H1 (cell line): ENCODE data around the gene PSD2. TPM values are rescaled to one million over a fixed set of nuclear protein-coding genes. Genes with fewer than 3 reads are reported as not detected.

ENCODE experiments used
- CTCF ChIA-PET: fragments of 300-600 bp; sonication (Branson Sonifier 250); formaldehyde crosslinking; loops from one replicate; lab custom pipeline; 2021; ENCODE audit not compliant: partially characterized antibody; lab: Charles Lee
- POLR2A ChIA-PET: fragments of 300-600 bp; sonication (Branson Sonifier 250); formaldehyde crosslinking; loops from one replicate; lab custom pipeline; 2021; ENCODE audit warnings: inconsistent platforms; ENCODE audit not compliant: partially characterized antibody; lab: Charles Lee
- DNase-seq, 2 experiments: peaks; one replicate each; pipeline versions ENCODE4 v3.0.0 to v3.0.0-alpha.2; 2010 to 2022; ENCODE audit warnings: low spot score in 2 of 2, low read depth in 1 of 2, mixed read lengths in 1 of 2
- FAIRE-seq: peaks from 2 replicates; lab custom pipeline; 2011; peaks lifted over from hg19 to GRCh38; lab: Jason Lieb, UNC
- H2AFZ ChIP-seq: 2 replicates; pipeline ENCODE4 v1.8.1; 2012; ENCODE audit warnings: low read length, inconsistent platforms
- H2AK5ac ChIP-seq: 2 replicates; pipeline ENCODE4 v1.6.1; 2013; ENCODE audit warnings: low read depth, low read length
- H2BK120ac ChIP-seq: replicated peaks from 2 replicates; pipeline ENCODE3; 2013; ENCODE audit warnings: low read depth, low read length, inconsistent platforms
- H2BK12ac ChIP-seq: 2 replicates; pipeline ENCODE4 v1.6.1; 2013; ENCODE audit warnings: low read depth, low read length
- H2BK15ac ChIP-seq: 2 replicates; pipeline ENCODE4 v1.6.1; 2013; ENCODE audit warnings: low read length
- H2BK20ac ChIP-seq: 2 replicates; pipeline ENCODE4 v1.6.1; 2013; ENCODE audit warnings: low read length
- H2BK5ac ChIP-seq: 2 replicates; pipeline ENCODE4 v1.6.1; 2013; ENCODE audit warnings: low read depth, low read length
- H3K14ac ChIP-seq: 2 replicates; pipeline ENCODE4 v1.6.1; 2013; ENCODE audit warnings: inconsistent platforms; ENCODE audit not compliant: insufficient read length
- H3K18ac ChIP-seq: 2 replicates; pipeline ENCODE4 v1.6.1; 2013; ENCODE audit warnings: low read length; ENCODE audit errors: extremely low read depth
- H3K23ac ChIP-seq: 2 replicates; pipeline ENCODE4 v1.6.1; 2013; ENCODE audit warnings: inconsistent platforms; ENCODE audit not compliant: insufficient read length
- H3K23me2 ChIP-seq: 2 replicates; pipeline ENCODE4 v1.6.1; 2013; ENCODE audit warnings: low read depth, low read length
- H3K27ac ChIP-seq: 2 replicates; pipeline ENCODE4 v1.6.1; 2011; ENCODE audit warnings: low read depth, low read length, inconsistent platforms
- H3K27me3 ChIP-seq, 4 experiments: replicated peaks in 1 of 4; 1 replicate in 1 of 4; 2 replicates in 3 of 4; pipeline versions ENCODE4 v1.6.1 to v1.8.1; 2011 to 2013; ENCODE audit warnings: low read length in 3 of 4, mild to moderate bottlenecking in 3 of 4, inconsistent platforms in 2 of 4, mixed read lengths in 2 of 4, moderate library complexity in 1 of 4; ENCODE audit not compliant: control insufficient read depth in 3 of 4, insufficient read depth in 3 of 4; ENCODE audit errors: extremely low read depth in 1 of 4
- H3K36me3 ChIP-seq, 4 experiments: 2 replicates each; pipeline versions ENCODE4 v1.6.1 to v1.8.1; 2011 to 2013; ENCODE audit warnings: mild to moderate bottlenecking in 4 of 4, low read length in 3 of 4, moderate library complexity in 2 of 4, control low read depth in 1 of 4, inconsistent platforms in 1 of 4; ENCODE audit not compliant: insufficient read depth in 4 of 4, control insufficient read depth in 2 of 4
- H3K4ac ChIP-seq: replicated peaks from 2 replicates; pipeline ENCODE3; 2013; ENCODE audit warnings: low read length, low read depth, mixed read lengths, inconsistent platforms; ENCODE audit not compliant: insufficient read length
- H3K4me1 ChIP-seq, 4 experiments: replicated peaks in 1 of 4; 1 replicate in 1 of 4; 2 replicates in 3 of 4; pipeline versions ENCODE4 v1.6.1 to v1.8.1; 2011 to 2013; ENCODE audit warnings: low read length in 3 of 4, inconsistent platforms in 2 of 4, mixed read lengths in 1 of 4; ENCODE audit not compliant: insufficient read depth in 4 of 4, control insufficient read depth in 3 of 4
- H3K4me2 ChIP-seq, 2 experiments: 2 replicates each; pipeline versions ENCODE4 v1.6.1 to v1.8.1; 2011 to 2013; ENCODE audit warnings: low read depth in 2 of 2, low read length in 2 of 2, control low read depth in 1 of 2, inconsistent platforms in 1 of 2, mild to moderate bottlenecking in 1 of 2; ENCODE audit not compliant: insufficient read depth in 1 of 2
- H3K4me3 ChIP-seq, 4 experiments: fragments of 200-600, 300-600 bp in 1 of 4; sonication (generic), shearing (Covaris generic), sonication (Bioruptor Twin) in 1 of 4; 2 replicates each; pipeline versions ENCODE4 v1.5.1 to v1.8.1; 2011 to 2016; ENCODE audit warnings: low read length in 4 of 4, low read depth in 3 of 4, control low read depth in 2 of 4, inconsistent platforms in 2 of 4, mild to moderate bottlenecking in 2 of 4, mixed read lengths in 1 of 4, moderate library complexity in 1 of 4; ENCODE audit not compliant: insufficient read depth in 2 of 4; ENCODE audit errors: extremely low read depth in 1 of 4
- H3K56ac ChIP-seq: replicated peaks from 2 replicates; pipeline ENCODE3; 2013; ENCODE audit warnings: low read depth, mild to moderate bottlenecking, mixed read lengths, low read length, inconsistent platforms; ENCODE audit not compliant: insufficient read length
- H3K79me1 ChIP-seq: 2 replicates; pipeline ENCODE4 v1.6.1; 2013; ENCODE audit warnings: low read depth, low read length, control low read depth
- H3K79me2 ChIP-seq, 2 experiments: 2 replicates each; pipeline versions ENCODE4 v1.6.1 to v1.8.1; 2012 to 2013; ENCODE audit warnings: low read length in 2 of 2, mild to moderate bottlenecking in 2 of 2, inconsistent platforms in 1 of 2; ENCODE audit not compliant: insufficient read depth in 2 of 2, control insufficient read depth in 1 of 2
- H3K9ac ChIP-seq, 4 experiments: replicated peaks in 1 of 4; 1 replicate in 1 of 4; 2 replicates in 3 of 4; pipeline versions ENCODE4 v1.6.1 to v1.8.1; 2011 to 2013; ENCODE audit warnings: low read depth in 3 of 4, low read length in 3 of 4, control low read depth in 2 of 4, mild to moderate bottlenecking in 2 of 4, moderate library complexity in 2 of 4, inconsistent platforms in 1 of 4; ENCODE audit errors: extremely low read depth in 1 of 4
- H3K9me3 ChIP-seq, 2 experiments: 2 replicates each; pipeline versions ENCODE4 v1.6.1 to v1.8.1; 2012 to 2013; ENCODE audit warnings: mild to moderate bottlenecking in 2 of 2, moderate library complexity in 2 of 2, control low read depth in 1 of 2, inconsistent platforms in 1 of 2, low read depth in 1 of 2, low read length in 1 of 2, mixed read lengths in 1 of 2; ENCODE audit not compliant: insufficient read depth in 2 of 2
- H4K20me1 ChIP-seq, 2 experiments: replicated peaks in 1 of 2; 2 replicates each; pipeline versions ENCODE3 to v1.8.1; 2011 to 2013; ENCODE audit warnings: inconsistent platforms in 2 of 2, low read length in 2 of 2, mild to moderate bottlenecking in 1 of 2; ENCODE audit not compliant: insufficient read depth in 2 of 2, control insufficient read depth in 1 of 2
- H4K5ac ChIP-seq: 2 replicates; pipeline ENCODE4 v1.6.1; 2013; ENCODE audit warnings: low read length, low read depth, mixed read lengths, inconsistent platforms; ENCODE audit not compliant: insufficient read length
- H4K8ac ChIP-seq: 2 replicates; pipeline ENCODE4 v1.8.0; 2013; ENCODE audit warnings: mild to moderate bottlenecking, moderate library complexity, low read length, inconsistent platforms; ENCODE audit not compliant: insufficient read depth; ENCODE audit errors: extremely low read depth
- H4K91ac ChIP-seq: replicated peaks from 2 replicates; pipeline ENCODE3; 2013; ENCODE audit warnings: low read length, mixed read lengths, inconsistent platforms; ENCODE audit not compliant: insufficient read length
- CBX5 ChIP-seq: fragments of 300-800, 300-1000 bp; sonication (generic); IDR thresholded peaks from 2 replicates; pipeline ENCODE4 v1.7.1; 2016; ENCODE audit warnings: antibody characterized with exemption, low read length, low read depth
- GABPA ChIP-seq: IDR thresholded peaks from 2 replicates; pipeline ENCODE4 v1.6.1; 2011; ENCODE audit warnings: mild to moderate bottlenecking, low read length, moderate library complexity, borderline replicate concordance; ENCODE audit not compliant: insufficient read depth
- KDM5A ChIP-seq: fragments of 200-600 bp; IDR thresholded peaks from 2 replicates; pipeline ENCODE4 v1.7.1; 2012; ENCODE audit warnings: mild to moderate bottlenecking, low read length, inconsistent platforms, mixed read lengths
- SIRT6 ChIP-seq: IDR thresholded peaks from one replicate; pipeline ENCODE4 v1.7.1; 2012; ENCODE audit warnings: low read length, inconsistent platforms
- ZNF274 ChIP-seq: IDR thresholded peaks from 2 replicates; pipeline ENCODE4 v1.7.0; 2012; ENCODE audit warnings: low read length, borderline replicate concordance; ENCODE audit errors: extremely low read depth
- WGBS, 2 experiments: shearing (Covaris generic) in 1 of 2; methylation state at CpG; one replicate each; pipeline versions ENCODE4 v1.1.6 to v1.1.7; 2013 to 2015; ENCODE audit warnings: low lambda C conversion rate in 2 of 2, mixed read lengths in 2 of 2, inconsistent platforms in 1 of 2, low coverage in 1 of 2, missing lambda C conversion rate in 1 of 2; ENCODE audit not compliant: insufficient replicate concordance in 2 of 2, insufficient coverage in 1 of 2, insufficient read length in 1 of 2; ENCODE audit errors: extremely low coverage in 1 of 2, missing lambda C conversion rate in 1 of 2; 5-methylcytosine and 5-hydroxymethylcytosine counted together
- polyA plus RNA-seq, 7 experiments: library from polyadenylated mRNA; depleted of rRNA in 3 of 7; stranded (reverse) in 5 of 7; unstranded in 2 of 7; fragments of >200 nt in 5 of 7; fragments of 200-250 nt in 2 of 7; gene quantifications; 1 replicate in 5 of 7; 2 replicates in 1 of 7; 4 replicates in 1 of 7; pipeline versions ENCODE4 v1.2.1 to v1.2.3, GENCODE V29; 2011 to 2013; ENCODE audit warnings: missing spikeins in 2 of 7, mixed read lengths in 2 of 7
- total RNA-seq: library from RNA; stranded (reverse); fragmentation: NEBNext Ultra II Directional; extraction: Animal tissue kit (Norgen Biotek cat#: 25700); gene quantifications from 2 replicates; pipeline ENCODE4 v1.2.1, GENCODE V29; 2021

Gene PSD2
- total and polyA plus RNA-seq, 2 of the 8 experiments (the other 6 are each of a cell fraction or from before 2014, with no cell fraction given), result 0.06 to 0.14 TPM

GRCh38 chr5:139841549-139841948 lies 45.9 kb downstream of the PSD2 start:
- Histone ChIP-seq H3K18ac (no peak overlapping the region), H3K27me3 (peaks cover 5 to 22% (median 18%) of the 10 kb centered on the region in 4 experiments), H3K36me3 (no peaks in the 10 kb centered on the region), H3K9ac (no peak overlapping the region), H3K56ac (no peak overlapping the region), H3K79me2 (no peaks in the 10 kb centered on the region), H3K23ac (no peak overlapping the region), H2BK20ac (no peak overlapping the region), H3K4me1 (no peaks in the 10 kb centered on the region; a peak in 1 of 7 replicates), H4K91ac (no peak overlapping the region), H2AFZ (no peak overlapping the region), H3K4me3 (no peak overlapping the region), H2BK12ac (no peak overlapping the region), H3K4me2 (no peak overlapping the region), H2BK120ac (no peak overlapping the region), H3K9me3 (no peaks in the 10 kb centered on the region), H3K27ac (no peak overlapping the region), H4K5ac (no peak overlapping the region), H4K8ac (no peak overlapping the region), H3K14ac (no peak overlapping the region), H3K4ac (no peak overlapping the region), H4K20me1 (peaks cover 3 to 5% of the 10 kb centered on the region in 2 experiments), H3K79me1 (no peaks in the 10 kb centered on the region), H2BK15ac (no peak overlapping the region), H2AK5ac (no peak overlapping the region), H3K23me2 (no peaks in the 10 kb centered on the region), H2BK5ac (no peak overlapping the region)
- CTCF ChIA-PET, result interaction anchor here (1.2 to 7.1 kb wide), 9 partner anchors 17 to 142 kb away, joined by 3 to 113 read pairs (median 37); no protein-coding TSS in a partner anchor
- WGBS, 2 experiments, result 84% methylated on average over 4 of the region's 4 CpGs; no CpG with 5 or more reads in 1 of the 2 experiments
- DNase-seq, result no peak
- TF ChIP-seq GABPA (no peak), CBX5 (no peak), ZNF274 (no peak), SIRT6 (no peak), KDM5A (no peak)
- POLR2A ChIA-PET, result no interaction called here
- no peak for FAIRE-seq
